AG10803 (cell line): ENCODE data around the gene IQCC.

Experiments used
- DNase-seq: peaks from one replicate; pipeline ENCODE4 v3.0.0; 2010; ENCODE audit warnings: low read depth
- H3K4me3 ChIP-seq: 2 replicates; pipeline ENCODE4 v1.5.1; 2011; ENCODE audit warnings: mild to moderate bottlenecking, low read length, control low read depth
- CTCF ChIP-seq: conservative IDR thresholded peaks from 2 replicates; pipeline ENCODE4 v1.5.1; 2011; ENCODE audit warnings: mild to moderate bottlenecking, low read length, control low read depth, inconsistent platforms

Gene IQCC

GRCh38 chr1:32250893-32251716, 45.6 kb downstream of the IQCC start, which contains the start of gene LCK:
TSS of gene LCK (plus strand) at chr1:32251265. CDS start at chr1:32274330, 23,065 bp downstream.
- TF ChIP-seq CTCF = no peak
- no peak within 1 kb of the TSS for H3K4me3 ChIP-seq
- DNase-seq = no peak

- no peak overlapping the region for H3K4me3 ChIP-seq
- TF ChIP-seq CTCF = no peak
- DNase-seq = no peak
Measured at GRCh38 chr1:32255072-32256071, 49.9 kb downstream of the IQCC start.

GRCh38 chr1:32256473-32257226, 51.2 kb downstream of the IQCC start:
- no peak for DNase-seq
- no peak for TF ChIP-seq CTCF
- no peak overlapping the region for H3K4me3 ChIP-seq

GRCh38 chr1:32257227-32257508, 51.7 kb downstream of the IQCC start:
- no peak for DNase-seq
- no peak for TF ChIP-seq CTCF
- no peak overlapping the region for H3K4me3 ChIP-seq
